Measurements from ENCODE around the gene TAS2R20. TPM values are rescaled to one million over a fixed set of nuclear protein-coding genes. Genes with fewer than 3 reads are reported as not detected.

TAS2R20 gene
- total and polyA plus RNA-seq, 2 experiments from 2014 or later: 3.9 TPM; not detected in 1

DNA sequence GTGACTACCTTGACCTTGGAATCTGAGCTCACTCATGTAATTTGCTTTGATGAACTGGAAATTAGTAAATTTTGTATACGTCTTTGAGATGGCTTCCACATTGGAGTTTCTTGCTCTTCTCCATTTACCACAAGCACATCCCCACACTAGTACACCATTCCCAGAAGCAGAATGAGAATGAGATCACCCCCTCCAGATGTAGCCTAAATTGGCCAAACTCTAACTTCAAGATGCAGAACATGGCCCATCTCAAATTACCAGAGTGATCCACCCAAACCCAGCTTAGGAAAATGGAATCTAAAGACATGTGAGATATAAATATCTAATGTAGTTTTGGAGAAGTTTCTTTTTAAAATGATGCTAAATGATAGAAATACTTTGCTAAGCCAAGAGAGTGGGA, 9.5 kb upstream of the TAS2R20 start (continued):
- TF ChIP-seq, protein P1, sequence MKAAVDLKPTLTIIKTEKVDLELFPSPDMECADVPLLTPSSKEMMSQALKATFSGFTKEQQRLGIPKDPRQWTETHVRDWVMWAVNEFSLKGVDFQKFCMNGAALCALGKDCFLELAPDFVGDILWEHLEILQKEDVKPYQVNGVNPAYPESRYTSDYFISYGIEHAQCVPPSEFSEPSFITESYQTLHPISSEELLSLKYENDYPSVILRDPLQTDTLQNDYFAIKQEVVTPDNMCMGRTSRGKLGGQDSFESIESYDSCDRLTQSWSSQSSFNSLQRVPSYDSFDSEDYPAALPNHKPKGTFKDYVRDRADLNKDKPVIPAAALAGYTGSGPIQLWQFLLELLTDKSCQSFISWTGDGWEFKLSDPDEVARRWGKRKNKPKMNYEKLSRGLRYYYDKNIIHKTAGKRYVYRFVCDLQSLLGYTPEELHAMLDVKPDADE (IDR thresholded peaks at IDR 0.05): no peak
- TF ChIP-seq ZNF114 (CRISPR knock-in tag; IDR thresholded peaks at IDR 0.05): no peak

- H3K27me3 Mint-ChIP-seq (ENCODE audit: insufficient read depth, low read depth, poor library complexity): no peaks in the 10 kb centered on the region
- H3K4me3 Mint-ChIP-seq: no peak overlapping the region
- TF ChIP-seq CREB1 (CRISPR knock-in tag; IDR thresholded peaks at IDR 0.05; ENCODE audit: low read depth): no peak
- TF ChIP-seq ZNF331 (CRISPR knock-in tag; IDR thresholded peaks at IDR 0.05; ENCODE audit: low read depth): no peak
- no peak for TF ChIP-seq CTCF (conservative IDR thresholded peaks at IDR 0.05; ENCODE audit: low read depth in 2 of 2)
- TF ChIP-seq, protein P2, sequence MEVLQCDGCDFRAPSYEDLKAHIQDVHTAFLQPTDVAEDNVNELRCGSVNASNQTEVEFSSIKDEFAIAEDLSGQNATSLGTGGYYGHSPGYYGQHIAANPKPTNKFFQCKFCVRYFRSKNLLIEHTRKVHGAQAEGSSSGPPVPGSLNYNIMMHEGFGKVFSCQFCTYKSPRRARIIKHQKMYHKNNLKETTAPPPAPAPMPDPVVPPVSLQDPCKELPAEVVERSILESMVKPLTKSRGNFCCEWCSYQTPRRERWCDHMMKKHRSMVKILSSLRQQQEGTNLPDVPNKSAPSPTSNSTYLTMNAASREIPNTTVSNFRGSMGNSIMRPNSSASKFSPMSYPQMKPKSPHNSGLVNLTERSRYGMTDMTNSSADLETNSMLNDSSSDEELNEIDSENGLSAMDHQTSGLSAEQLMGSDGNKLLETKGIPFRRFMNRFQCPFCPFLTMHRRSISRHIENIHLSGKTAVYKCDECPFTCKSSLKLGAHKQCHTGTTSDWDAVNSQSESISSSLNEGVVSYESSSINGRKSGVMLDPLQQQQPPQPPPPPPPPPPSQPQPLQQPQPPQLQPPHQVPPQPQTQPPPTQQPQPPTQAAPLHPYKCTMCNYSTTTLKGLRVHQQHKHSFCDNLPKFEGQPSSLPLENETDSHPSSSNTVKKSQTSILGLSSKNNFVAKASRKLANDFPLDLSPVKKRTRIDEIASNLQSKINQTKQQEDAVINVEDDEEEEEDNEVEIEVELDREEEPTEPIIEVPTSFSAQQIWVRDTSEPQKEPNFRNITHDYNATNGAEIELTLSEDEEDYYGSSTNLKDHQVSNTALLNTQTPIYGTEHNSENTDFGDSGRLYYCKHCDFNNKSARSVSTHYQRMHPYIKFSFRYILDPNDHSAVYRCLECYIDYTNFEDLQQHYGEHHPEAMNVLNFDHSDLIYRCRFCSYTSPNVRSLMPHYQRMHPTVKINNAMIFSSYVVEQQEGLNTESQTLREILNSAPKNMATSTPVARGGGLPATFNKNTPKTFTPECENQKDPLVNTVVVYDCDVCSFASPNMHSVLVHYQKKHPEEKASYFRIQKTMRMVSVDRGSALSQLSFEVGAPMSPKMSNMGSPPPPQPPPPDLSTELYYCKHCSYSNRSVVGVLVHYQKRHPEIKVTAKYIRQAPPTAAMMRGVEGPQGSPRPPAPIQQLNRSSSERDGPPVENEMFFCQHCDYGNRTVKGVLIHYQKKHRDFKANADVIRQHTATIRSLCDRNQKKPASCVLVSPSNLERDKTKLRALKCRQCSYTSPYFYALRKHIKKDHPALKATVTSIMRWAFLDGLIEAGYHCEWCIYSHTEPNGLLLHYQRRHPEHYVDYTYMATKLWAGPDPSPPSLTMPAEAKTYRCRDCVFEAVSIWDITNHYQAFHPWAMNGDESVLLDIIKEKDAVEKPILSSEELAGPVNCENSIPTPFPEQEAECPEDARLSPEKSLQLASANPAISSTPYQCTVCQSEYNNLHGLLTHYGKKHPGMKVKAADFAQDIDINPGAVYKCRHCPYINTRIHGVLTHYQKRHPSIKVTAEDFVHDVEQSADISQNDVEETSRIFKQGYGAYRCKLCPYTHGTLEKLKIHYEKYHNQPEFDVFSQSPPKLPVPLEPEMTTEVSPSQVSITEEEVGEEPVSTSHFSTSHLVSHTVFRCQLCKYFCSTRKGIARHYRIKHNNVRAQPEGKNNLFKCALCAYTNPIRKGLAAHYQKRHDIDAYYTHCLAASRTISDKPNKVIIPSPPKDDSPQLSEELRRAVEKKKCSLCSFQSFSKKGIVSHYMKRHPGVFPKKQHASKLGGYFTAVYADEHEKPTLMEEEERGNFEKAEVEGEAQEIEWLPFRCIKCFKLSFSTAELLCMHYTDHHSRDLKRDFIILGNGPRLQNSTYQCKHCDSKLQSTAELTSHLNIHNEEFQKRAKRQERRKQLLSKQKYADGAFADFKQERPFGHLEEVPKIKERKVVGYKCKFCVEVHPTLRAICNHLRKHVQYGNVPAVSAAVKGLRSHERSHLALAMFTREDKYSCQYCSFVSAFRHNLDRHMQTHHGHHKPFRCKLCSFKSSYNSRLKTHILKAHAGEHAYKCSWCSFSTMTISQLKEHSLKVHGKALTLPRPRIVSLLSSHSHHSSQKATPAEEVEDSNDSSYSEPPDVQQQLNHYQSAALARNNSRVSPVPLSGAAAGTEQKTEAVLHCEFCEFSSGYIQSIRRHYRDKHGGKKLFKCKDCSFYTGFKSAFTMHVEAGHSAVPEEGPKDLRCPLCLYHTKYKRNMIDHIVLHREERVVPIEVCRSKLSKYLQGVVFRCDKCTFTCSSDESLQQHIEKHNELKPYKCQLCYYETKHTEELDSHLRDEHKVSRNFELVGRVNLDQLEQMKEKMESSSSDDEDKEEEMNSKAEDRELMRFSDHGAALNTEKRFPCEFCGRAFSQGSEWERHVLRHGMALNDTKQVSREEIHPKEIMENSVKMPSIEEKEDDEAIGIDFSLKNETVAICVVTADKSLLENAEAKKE (CRISPR knock-in tag; IDR thresholded peaks at IDR 0.05): no peak
- TF ChIP-seq EZH2phosphoT487 (IDR thresholded peaks at IDR 0.05; ENCODE audit: unreplicated experiment): no peak
- TF ChIP-seq STAT1 (IDR thresholded peaks at IDR 0.05; ENCODE audit: unreplicated experiment): no peak
- no peak for TF ChIP-seq JUNB (IDR thresholded peaks at IDR 0.05; ENCODE audit: unreplicated experiment)
- TF ChIP-seq, protein P3, sequence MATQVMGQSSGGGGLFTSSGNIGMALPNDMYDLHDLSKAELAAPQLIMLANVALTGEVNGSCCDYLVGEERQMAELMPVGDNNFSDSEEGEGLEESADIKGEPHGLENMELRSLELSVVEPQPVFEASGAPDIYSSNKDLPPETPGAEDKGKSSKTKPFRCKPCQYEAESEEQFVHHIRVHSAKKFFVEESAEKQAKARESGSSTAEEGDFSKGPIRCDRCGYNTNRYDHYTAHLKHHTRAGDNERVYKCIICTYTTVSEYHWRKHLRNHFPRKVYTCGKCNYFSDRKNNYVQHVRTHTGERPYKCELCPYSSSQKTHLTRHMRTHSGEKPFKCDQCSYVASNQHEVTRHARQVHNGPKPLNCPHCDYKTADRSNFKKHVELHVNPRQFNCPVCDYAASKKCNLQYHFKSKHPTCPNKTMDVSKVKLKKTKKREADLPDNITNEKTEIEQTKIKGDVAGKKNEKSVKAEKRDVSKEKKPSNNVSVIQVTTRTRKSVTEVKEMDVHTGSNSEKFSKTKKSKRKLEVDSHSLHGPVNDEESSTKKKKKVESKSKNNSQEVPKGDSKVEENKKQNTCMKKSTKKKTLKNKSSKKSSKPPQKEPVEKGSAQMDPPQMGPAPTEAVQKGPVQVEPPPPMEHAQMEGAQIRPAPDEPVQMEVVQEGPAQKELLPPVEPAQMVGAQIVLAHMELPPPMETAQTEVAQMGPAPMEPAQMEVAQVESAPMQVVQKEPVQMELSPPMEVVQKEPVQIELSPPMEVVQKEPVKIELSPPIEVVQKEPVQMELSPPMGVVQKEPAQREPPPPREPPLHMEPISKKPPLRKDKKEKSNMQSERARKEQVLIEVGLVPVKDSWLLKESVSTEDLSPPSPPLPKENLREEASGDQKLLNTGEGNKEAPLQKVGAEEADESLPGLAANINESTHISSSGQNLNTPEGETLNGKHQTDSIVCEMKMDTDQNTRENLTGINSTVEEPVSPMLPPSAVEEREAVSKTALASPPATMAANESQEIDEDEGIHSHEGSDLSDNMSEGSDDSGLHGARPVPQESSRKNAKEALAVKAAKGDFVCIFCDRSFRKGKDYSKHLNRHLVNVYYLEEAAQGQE (IDR thresholded peaks at IDR 0.05; ENCODE audit: unreplicated experiment): no peak
- TF ChIP-seq POLR2AphosphoS5 (IDR thresholded peaks at IDR 0.05; ENCODE audit: low read depth): no peak
- TF ChIP-seq, protein P1 (IDR thresholded peaks at IDR 0.05): no peak
- no peak for TF ChIP-seq EZH2 (IDR thresholded peaks at IDR 0.05; ENCODE audit: low read depth, unreplicated experiment)
Observed at GRCh38 chr12:10994307-10994706, 3.8 kb downstream of the TAS2R20 start.

More at GRCh38 chr12:10994307-10994706, 3.8 kb downstream of the TAS2R20 start:
- H3K4me3 ChIP-seq: no peak overlapping the region
- no peaks in the 10 kb centered on the region for H3K27me3 ChIP-seq (ENCODE audit: insufficient read depth)
- Mint-ChIP-seq H3K36me3 (ENCODE audit: low read depth) (peaks cover 9% of the 10 kb centered on the region; the same call in 2 of the 3 replicates), H3K4me1 (no peaks in the 10 kb centered on the region), H3K9me3 (peaks cover 2% of the 10 kb centered on the region; the same call in 1 of the 3 replicates), H3K27ac (no peak overlapping the region)
- H3K4me2 ChIP-seq: no peak overlapping the region
- no peaks in the 10 kb centered on the region for H3F3A ChIP-seq (replicated peaks; ENCODE audit: low read depth)
- ATAC-seq (no peak), DNase-seq (ENCODE audit: low spot score) (no peak)
- no peaks in the 10 kb centered on the region for H3K9me2 ChIP-seq (ENCODE audit: insufficient read depth)
- H3K4me1 ChIP-seq (ENCODE audit: insufficient read depth): no peaks in the 10 kb centered on the region
- no peak overlapping the region for H3K27ac ChIP-seq (ENCODE audit: low read depth)
- H3K36me3 ChIP-seq (ENCODE audit: insufficient read depth): no peaks in the 10 kb centered on the region
- H2AFZ ChIP-seq: no peak overlapping the region
- H3K79me2 ChIP-seq (replicated peaks; ENCODE audit: insufficient read depth): no peaks in the 10 kb centered on the region
- no peaks in the 10 kb centered on the region for H4K20me1 ChIP-seq (replicated peaks; ENCODE audit: insufficient read depth)
